CD4-positive, alpha-beta T cell treated with Interferon gamma for 1 hour (primary cell): Measurements from ENCODE around the gene RFC5.
"Not testable (repeated sequence)": the region's sequence is repeated elsewhere in the genome, so short reads cannot be mapped to it uniquely, and the experiment has no call there.

Experiments
- DNase-seq: peaks from one replicate; pipeline ENCODE4 v3.0.0-alpha.2; 2020

The RFC5 gene

GRCh38 chr12:118053071-118053985 is 36.8 kb downstream of the RFC5 start:
- DNase-seq, result no peak

- peak; percentile 66 for DNase-seq
Measured at GRCh38 chr12:118055144-118055557, 38.6 kb downstream of the RFC5 start.

GRCh38 chr12:118055865-118056773 is 39.6 kb downstream of the RFC5 start:
- DNase-seq, result no peak

- DNase-seq, result no peak
Measured at GRCh38 chr12:118058227-118058626, 41.7 kb downstream of the RFC5 start.

- DNase-seq, result no peak
Measured at GRCh38 chr12:118058881-118059280, 42.4 kb downstream of the RFC5 start.

- no peak for DNase-seq
Measured at GRCh38 chr12:118059341-118060191, 43.1 kb downstream of the RFC5 start.

- DNase-seq, result no peak
Measured at GRCh38 chr12:118060301-118061010, 44.0 kb downstream of the RFC5 start.

GRCh38 chr12:118061011-118061872 is 44.7 kb downstream of the RFC5 start, which contains the start of gene WSB2:
WSB2 (minus strand) TSS chr12:118061179; CDS start chr12:118061048, 131 bp downstream.
- peak; percentile 41 for DNase-seq

- no peak for DNase-seq
Measured at GRCh38 chr12:118061873-118062843, 45.7 kb downstream of the RFC5 start.

- no peak for DNase-seq
Measured at GRCh38 chr12:118063576-118064391, 47.3 kb downstream of the RFC5 start.

GRCh38 chr12:118064608-118065007 is 48.1 kb downstream of the RFC5 start:
- no peak for DNase-seq

GRCh38 chr12:118065380-118065779 is 48.9 kb downstream of the RFC5 start:
- no peak for DNase-seq

GRCh38 chr12:118068445-118068844 is 51.9 kb downstream of the RFC5 start:
- no peak for DNase-seq

- no peak for DNase-seq
Measured at GRCh38 chr12:118070650-118071049, 54.1 kb downstream of the RFC5 start.

- DNase-seq, result no peak
Measured at GRCh38 chr12:118073768-118074167, 57.3 kb downstream of the RFC5 start.

GRCh38 chr12:118081521-118081920 is 65.0 kb downstream of the RFC5 start:
- not testable (repeated sequence) for DNase-seq
